Measurements from ENCODE around the gene OR4F15.

DNA sequence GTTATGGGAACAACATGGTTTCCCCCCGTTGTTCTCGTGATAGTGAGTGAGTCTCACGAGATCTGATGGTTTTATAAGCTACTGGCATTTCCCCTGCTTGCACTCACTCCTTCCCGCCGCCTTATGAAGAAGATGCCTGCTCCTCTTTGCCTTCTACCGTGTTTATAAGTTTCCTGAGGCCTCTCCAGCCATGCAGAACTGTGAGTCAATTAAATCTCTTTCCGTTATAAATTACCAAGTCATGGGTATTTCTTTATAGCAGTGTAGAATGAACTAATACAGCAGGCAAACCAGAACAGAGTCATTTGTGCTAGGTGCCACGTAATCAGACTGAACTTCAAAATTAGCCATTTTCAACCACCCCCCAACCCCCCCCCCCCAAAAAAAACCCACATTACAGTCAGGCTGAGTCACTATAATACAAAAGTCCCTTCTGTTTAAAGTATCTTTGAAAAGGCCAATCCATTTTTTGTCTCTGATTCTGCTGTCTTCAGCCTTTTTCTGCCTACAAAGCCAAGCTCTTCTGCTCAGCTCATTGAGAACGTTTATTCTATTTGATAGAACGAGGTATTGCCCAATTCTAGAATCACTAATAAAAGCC is 4.6 kb upstream of the OR4F15 start:
- TF ChIP-seq, protein P1, sequence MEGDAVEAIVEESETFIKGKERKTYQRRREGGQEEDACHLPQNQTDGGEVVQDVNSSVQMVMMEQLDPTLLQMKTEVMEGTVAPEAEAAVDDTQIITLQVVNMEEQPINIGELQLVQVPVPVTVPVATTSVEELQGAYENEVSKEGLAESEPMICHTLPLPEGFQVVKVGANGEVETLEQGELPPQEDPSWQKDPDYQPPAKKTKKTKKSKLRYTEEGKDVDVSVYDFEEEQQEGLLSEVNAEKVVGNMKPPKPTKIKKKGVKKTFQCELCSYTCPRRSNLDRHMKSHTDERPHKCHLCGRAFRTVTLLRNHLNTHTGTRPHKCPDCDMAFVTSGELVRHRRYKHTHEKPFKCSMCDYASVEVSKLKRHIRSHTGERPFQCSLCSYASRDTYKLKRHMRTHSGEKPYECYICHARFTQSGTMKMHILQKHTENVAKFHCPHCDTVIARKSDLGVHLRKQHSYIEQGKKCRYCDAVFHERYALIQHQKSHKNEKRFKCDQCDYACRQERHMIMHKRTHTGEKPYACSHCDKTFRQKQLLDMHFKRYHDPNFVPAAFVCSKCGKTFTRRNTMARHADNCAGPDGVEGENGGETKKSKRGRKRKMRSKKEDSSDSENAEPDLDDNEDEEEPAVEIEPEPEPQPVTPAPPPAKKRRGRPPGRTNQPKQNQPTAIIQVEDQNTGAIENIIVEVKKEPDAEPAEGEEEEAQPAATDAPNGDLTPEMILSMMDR (IDR thresholded peaks at IDR 0.05; ENCODE audit: extremely low read depth in 1 of 2, insufficient read depth in 1 of 2, low read depth in 1 of 2, low read length in 2 of 2), result no peak
- TF ChIP-seq POLR2A (IDR thresholded peaks at IDR 0.05; ENCODE audit: low read depth, low read length) (no peak), JUN (IDR thresholded peaks at IDR 0.05; ENCODE audit: borderline replicate concordance, insufficient read depth, insufficient read length, low read depth) (no peak), MAX (IDR thresholded peaks at IDR 0.05; ENCODE audit: insufficient read depth, insufficient read length) (no peak)
